NCI-H345 (cell line): ENCODE data around the gene FADD.

Source experiments
- DNase-seq: peaks from one replicate; lab custom pipeline; 2025; lab: John Stamatoyannopoulos, UW

The FADD gene

GRCh38 chr11:70202920-70203750 is at the start of gene FADD:
TSS of gene FADD (plus strand) at chr11:70203296. CDS start at chr11:70203460, 164 bp downstream.
- peak; percentile 94 for DNase-seq

- DNase-seq: no peak
These were observed 47.7 kb upstream of the FADD start for GRCh38 chr11:70155386-70155785.

- DNase-seq: no peak
These were observed 46.6 kb upstream of the FADD start for GRCh38 chr11:70156291-70157037.

- no peak for DNase-seq
These were observed 44.9 kb upstream of the FADD start for GRCh38 chr11:70158201-70158600.

- no peak for DNase-seq
These were observed 44.2 kb upstream of the FADD start for GRCh38 chr11:70158757-70159389.

GRCh38 chr11:70159627-70160570 is 43.2 kb upstream of the FADD start:
- DNase-seq: no peak

GRCh38 chr11:70161043-70161625 is 42.0 kb upstream of the FADD start:
- no peak for DNase-seq

GRCh38 chr11:70164705-70165104 is 38.4 kb upstream of the FADD start:
- no peak for DNase-seq

- no peak for DNase-seq
These were observed 36.0 kb upstream of the FADD start for GRCh38 chr11:70167120-70167519.

- DNase-seq: no peak
These were observed 35.2 kb upstream of the FADD start for GRCh38 chr11:70167723-70168404.

- DNase-seq: no peak
These were observed 34.7 kb upstream of the FADD start for GRCh38 chr11:70168405-70168754.

GRCh38 chr11:70169127-70169526 is 34.0 kb upstream of the FADD start:
- DNase-seq: no peak

GRCh38 chr11:70169632-70170031 is 33.5 kb upstream of the FADD start:
- no peak for DNase-seq

GRCh38 chr11:70170596-70171210 is 32.4 kb upstream of the FADD start:
- DNase-seq: no peak

GRCh38 chr11:70173018-70173417 is 30.1 kb upstream of the FADD start:
- no peak for DNase-seq

- peak; percentile 66 for DNase-seq
These were observed 28.4 kb upstream of the FADD start for GRCh38 chr11:70174547-70175235.

- no peak for DNase-seq
These were observed 27.8 kb upstream of the FADD start for GRCh38 chr11:70175236-70175698.

GRCh38 chr11:70176940-70177689 is 26.0 kb upstream of the FADD start:
- DNase-seq: no peak

GRCh38 chr11:70180906-70181305 is 22.2 kb upstream of the FADD start:
- DNase-seq: no peak
